ENCODE measurements around the gene PRCC. TPM values are rescaled to one million over a fixed set of nuclear protein-coding genes. Genes with fewer than 3 reads are reported as not detected.

The PRCC gene
- polyA plus RNA-seq, 2 of the 4 experiments (the other 2 are of a cell fraction) = 44.5 to 52.0 TPM

- POLR2A ChIA-PET = interaction anchor here (1.0 to 3.1 kb wide), 3 partner anchors 18 to 21 kb away, joined by 7 to 21 read pairs (median 7); partner anchors contain the start of genes ISG20L2, METTL25B and PRCC
- CTCF ChIA-PET = interaction anchor here (0.6 to 10.5 kb wide), 7 partner anchors 12 to 146 kb away, joined by 3 to 130 read pairs (median 4); partner anchors contain the start of genes ISG20L2 and METTL25B
- H3K4me1 ChIP-seq = peaks cover 53% of the 10 kb centered on the region
- no peaks in the 10 kb centered on the region for H3K9me3 ChIP-seq
- peak overlapping the region; percentile 99 to 100 for H3K27ac ChIP-seq
- ATAC-seq = no peak
- TF ChIP-seq FOXS1 (CRISPR knock-in tag; IDR thresholded peaks at IDR 0.05) (no peak), MAX (IDR thresholded peaks at IDR 0.05) (no peak), CHD2 (IDR thresholded peaks at IDR 0.05; ENCODE audit: low read length, partially characterized antibody) (no peak), HEYL (CRISPR knock-in tag; IDR thresholded peaks at IDR 0.05) (no peak)
- no peak for DNase-seq (ENCODE audit: low read depth in 1 of 2, low spot score in 1 of 2)
- H3K4me2 ChIP-seq = peak overlapping the region; percentile 92
- 78% methylated on average over 3 of the region's 3 CpGs for WGBS (ENCODE audit: missing lambda C conversion rate)
- no peak for FAIRE-seq
- H3K4me3 ChIP-seq = peak overlapping the region; percentile 92
Measured at GRCh38 chr1:156745881-156746280, 21.5 kb upstream of the PRCC start.

DNA sequence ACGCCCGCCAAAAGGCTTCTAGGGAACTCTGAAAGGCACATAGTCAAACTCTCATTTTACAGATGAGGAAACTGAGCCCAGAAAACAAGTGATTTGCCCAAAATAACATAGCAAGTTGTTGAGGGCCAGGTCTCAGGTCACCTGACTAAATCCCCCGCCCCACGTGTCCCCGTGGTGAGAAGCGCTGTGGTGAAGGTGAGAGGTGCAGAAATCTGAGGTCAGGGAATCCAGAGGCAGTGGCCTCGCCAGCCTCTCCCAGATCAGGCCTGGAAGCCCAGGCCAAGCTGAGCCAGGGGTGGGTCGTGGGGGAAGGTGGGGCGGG lies 21.0 kb upstream of the PRCC start:
- DNase-seq (ENCODE audit: low read depth in 1 of 2, low spot score in 1 of 2) (no peak), FAIRE-seq (no peak), ATAC-seq (no peak)
- H3K4me3 ChIP-seq = peak overlapping the region; percentile 92
- POLR2A ChIA-PET = interaction anchor here (1.0 to 3.1 kb wide), 3 partner anchors 18 to 21 kb away, joined by 7 to 21 read pairs (median 7); partner anchors contain the start of genes ISG20L2, METTL25B and PRCC
- WGBS (ENCODE audit: missing lambda C conversion rate) = 48% methylated on average over 6 of the region's 9 CpGs
- peak overlapping the region; percentile 92 for H3K4me2 ChIP-seq
- no peaks in the 10 kb centered on the region for H3K9me3 ChIP-seq
- no peak for TF ChIP-seq NR3C1 (IDR thresholded peaks at IDR 0.05)
- TF ChIP-seq BHLHE40 (IDR thresholded peaks at IDR 0.05; ENCODE audit: low read depth, low read length) = no peak
- peak; percentile 92 for TF ChIP-seq USF2 (IDR thresholded peaks at IDR 0.05)
- CTCF ChIA-PET = interaction anchor here (0.6 to 10.5 kb wide), 4 partner anchors 12 to 87 kb away, joined by 3 to 130 read pairs (median 6); partner anchors contain the start of genes ISG20L2 and METTL25B
- peak overlapping the region; percentile 99 to 100 for H3K27ac ChIP-seq
- peaks cover 52% of the 10 kb centered on the region for H3K4me1 ChIP-seq

GRCh38 chr1:156746728-156747631 lies 20.4 kb upstream of the PRCC start:
- 3% methylated on average over 10 of the region's 29 CpGs for WGBS (ENCODE audit: missing lambda C conversion rate)
- ChIA-PET CTCF (interaction anchor here (0.5 to 10.5 kb wide), 12 partner anchors 8 to 113 kb away, joined by 3 to 130 read pairs (median 4); partner anchors contain the start of genes ISG20L2 and METTL25B), POLR2A (interaction anchor here (0.8 to 3.1 kb wide), 5 partner anchors 14 to 86 kb away, joined by 3 to 21 read pairs (median 7); partner anchors contain the start of genes ISG20L2, METTL25B and PRCC)
- H3K4me3 ChIP-seq = peak overlapping the region; percentile 92
- peak overlapping the region; percentile 99 to 100 for H3K27ac ChIP-seq
- FAIRE-seq = no peak
- H3K9me3 ChIP-seq = no peaks in the 10 kb centered on the region
- DNase-seq (ENCODE audit: low read depth in 1 of 2, low spot score in 1 of 2) = peak; percentile 90 to 95
- peaks cover 45% of the 10 kb centered on the region for H3K4me1 ChIP-seq
- peak; percentile 63 to 70 for ATAC-seq
- H3K4me2 ChIP-seq = peak overlapping the region; percentile 92
- TF ChIP-seq GATA3 (IDR thresholded peaks at IDR 0.05; ENCODE audit: borderline replicate concordance) = no peak
- no peak for TF ChIP-seq RNF2 (IDR thresholded peaks at IDR 0.05; ENCODE audit: borderline replicate concordance, low read depth)
- no peak for TF ChIP-seq BHLHE40 (IDR thresholded peaks at IDR 0.05; ENCODE audit: low read depth, low read length)
- TF ChIP-seq NR3C1 (IDR thresholded peaks at IDR 0.05) = no peak
- no peak for TF ChIP-seq EHF (CRISPR knock-in tag; IDR thresholded peaks at IDR 0.05)
- no peak for TF ChIP-seq PHF8 (IDR thresholded peaks at IDR 0.05; ENCODE audit: borderline replicate concordance, low read depth)
- no peak for TF ChIP-seq ZC3H11A (IDR thresholded peaks at IDR 0.05)
- no peak for TF ChIP-seq EHMT2 (IDR thresholded peaks at IDR 0.05; ENCODE audit: low read depth)
- TF ChIP-seq JUN (IDR thresholded peaks at IDR 0.05) = peak; percentile 46 to 93; a peak in 4 of 5 replicates
- TF ChIP-seq HOXB13 (CRISPR knock-in tag; IDR thresholded peaks at IDR 0.05; ENCODE audit: low read depth) = no peak
- TF ChIP-seq POLR2A (IDR thresholded peaks at IDR 0.05; ENCODE audit: low read length) = peak; percentile 15; the same call in 1 of the 2 replicates
- TF ChIP-seq SREBF2 (IDR thresholded peaks at IDR 0.05) = no peak
- no peak for TF ChIP-seq NPAS2 (CRISPR knock-in tag; IDR thresholded peaks at IDR 0.05; ENCODE audit: borderline replicate concordance)
- no peak for TF ChIP-seq ELK1 (IDR thresholded peaks at IDR 0.05; ENCODE audit: low read depth, low read length)
- no peak for TF ChIP-seq KDM5A (IDR thresholded peaks at IDR 0.05)
- TF ChIP-seq HOXB5 (CRISPR knock-in tag; IDR thresholded peaks at IDR 0.05) = peak; percentile 66; the same call in 1 of the 2 replicates
- TF ChIP-seq FOSB (CRISPR knock-in tag; IDR thresholded peaks at IDR 0.05) = 0 out of 2 replicates have a peak, but pooled peaks have one; percentile 66
- no peak for TF ChIP-seq CEBPB (IDR thresholded peaks at IDR 0.05)
- TF ChIP-seq, protein P1, sequence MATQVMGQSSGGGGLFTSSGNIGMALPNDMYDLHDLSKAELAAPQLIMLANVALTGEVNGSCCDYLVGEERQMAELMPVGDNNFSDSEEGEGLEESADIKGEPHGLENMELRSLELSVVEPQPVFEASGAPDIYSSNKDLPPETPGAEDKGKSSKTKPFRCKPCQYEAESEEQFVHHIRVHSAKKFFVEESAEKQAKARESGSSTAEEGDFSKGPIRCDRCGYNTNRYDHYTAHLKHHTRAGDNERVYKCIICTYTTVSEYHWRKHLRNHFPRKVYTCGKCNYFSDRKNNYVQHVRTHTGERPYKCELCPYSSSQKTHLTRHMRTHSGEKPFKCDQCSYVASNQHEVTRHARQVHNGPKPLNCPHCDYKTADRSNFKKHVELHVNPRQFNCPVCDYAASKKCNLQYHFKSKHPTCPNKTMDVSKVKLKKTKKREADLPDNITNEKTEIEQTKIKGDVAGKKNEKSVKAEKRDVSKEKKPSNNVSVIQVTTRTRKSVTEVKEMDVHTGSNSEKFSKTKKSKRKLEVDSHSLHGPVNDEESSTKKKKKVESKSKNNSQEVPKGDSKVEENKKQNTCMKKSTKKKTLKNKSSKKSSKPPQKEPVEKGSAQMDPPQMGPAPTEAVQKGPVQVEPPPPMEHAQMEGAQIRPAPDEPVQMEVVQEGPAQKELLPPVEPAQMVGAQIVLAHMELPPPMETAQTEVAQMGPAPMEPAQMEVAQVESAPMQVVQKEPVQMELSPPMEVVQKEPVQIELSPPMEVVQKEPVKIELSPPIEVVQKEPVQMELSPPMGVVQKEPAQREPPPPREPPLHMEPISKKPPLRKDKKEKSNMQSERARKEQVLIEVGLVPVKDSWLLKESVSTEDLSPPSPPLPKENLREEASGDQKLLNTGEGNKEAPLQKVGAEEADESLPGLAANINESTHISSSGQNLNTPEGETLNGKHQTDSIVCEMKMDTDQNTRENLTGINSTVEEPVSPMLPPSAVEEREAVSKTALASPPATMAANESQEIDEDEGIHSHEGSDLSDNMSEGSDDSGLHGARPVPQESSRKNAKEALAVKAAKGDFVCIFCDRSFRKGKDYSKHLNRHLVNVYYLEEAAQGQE (IDR thresholded peaks at IDR 0.05) = no peak

Data from A549 (cell line).